C4-2B (cell line): ENCODE results near the gene CPNE8.

ENCODE experiments used
- H3K27ac ChIP-seq: fragments of 450-650 bp; 2 replicates; pipeline ENCODE4 v1.5.1; 2017
- ZFX ChIP-seq: fragments of 450-650 bp; IDR thresholded peaks from 2 replicates; pipeline ENCODE4 v1.6.1; 2017
- TF ChIP-seq, protein P1 (sequence below): fragments of 450-650 bp; conservative IDR thresholded peaks from 2 replicates; pipeline ENCODE4 v1.5.1; 2017; ENCODE audit warnings: mild to moderate bottlenecking

Gene CPNE8

DNA sequence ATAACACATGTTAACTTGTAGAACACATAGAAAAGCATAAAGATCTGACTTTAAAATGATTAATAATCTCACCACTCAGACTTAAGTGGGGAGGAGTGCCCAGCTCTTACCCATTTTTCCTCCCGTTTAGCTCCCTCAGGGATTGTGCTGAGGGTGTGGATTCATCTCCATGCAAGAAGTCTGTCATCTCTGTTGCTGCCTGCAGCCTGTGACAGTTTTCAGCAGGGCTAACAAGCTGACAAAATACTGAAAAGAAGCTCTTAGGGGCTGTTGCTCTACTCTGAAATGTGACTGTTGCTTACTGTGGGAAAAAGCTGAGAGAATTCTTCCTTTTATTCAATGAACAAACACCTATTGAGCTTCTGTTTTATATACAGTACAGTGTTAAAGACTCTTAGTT is 216.2 kb downstream of the CPNE8 start:
- TF ChIP-seq ZFX: no peak
- TF ChIP-seq, protein P1, sequence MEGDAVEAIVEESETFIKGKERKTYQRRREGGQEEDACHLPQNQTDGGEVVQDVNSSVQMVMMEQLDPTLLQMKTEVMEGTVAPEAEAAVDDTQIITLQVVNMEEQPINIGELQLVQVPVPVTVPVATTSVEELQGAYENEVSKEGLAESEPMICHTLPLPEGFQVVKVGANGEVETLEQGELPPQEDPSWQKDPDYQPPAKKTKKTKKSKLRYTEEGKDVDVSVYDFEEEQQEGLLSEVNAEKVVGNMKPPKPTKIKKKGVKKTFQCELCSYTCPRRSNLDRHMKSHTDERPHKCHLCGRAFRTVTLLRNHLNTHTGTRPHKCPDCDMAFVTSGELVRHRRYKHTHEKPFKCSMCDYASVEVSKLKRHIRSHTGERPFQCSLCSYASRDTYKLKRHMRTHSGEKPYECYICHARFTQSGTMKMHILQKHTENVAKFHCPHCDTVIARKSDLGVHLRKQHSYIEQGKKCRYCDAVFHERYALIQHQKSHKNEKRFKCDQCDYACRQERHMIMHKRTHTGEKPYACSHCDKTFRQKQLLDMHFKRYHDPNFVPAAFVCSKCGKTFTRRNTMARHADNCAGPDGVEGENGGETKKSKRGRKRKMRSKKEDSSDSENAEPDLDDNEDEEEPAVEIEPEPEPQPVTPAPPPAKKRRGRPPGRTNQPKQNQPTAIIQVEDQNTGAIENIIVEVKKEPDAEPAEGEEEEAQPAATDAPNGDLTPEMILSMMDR: no peak
- no peak overlapping the region for H3K27ac ChIP-seq

DNA sequence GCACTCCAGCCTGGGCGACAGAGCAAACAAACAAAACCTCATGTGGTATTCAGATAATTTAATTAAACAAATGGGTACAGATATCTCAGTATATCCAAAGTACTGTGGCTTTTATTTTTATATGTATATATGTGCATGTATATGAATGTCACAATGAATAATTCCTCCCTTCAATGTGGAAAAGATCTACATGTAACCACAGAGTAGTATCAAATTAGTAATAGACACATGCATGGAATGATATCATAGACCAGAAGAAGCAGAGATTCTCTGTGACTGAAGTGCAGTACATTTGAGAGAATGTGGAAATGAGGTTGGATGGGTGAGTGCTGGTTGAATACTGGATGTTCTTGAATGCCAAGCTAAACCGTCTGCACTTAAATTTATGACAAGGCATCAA is 222.9 kb downstream of the CPNE8 start:
- TF ChIP-seq, protein P1: no peak
- no peak for TF ChIP-seq ZFX
- H3K27ac ChIP-seq: no peak overlapping the region

DNA sequence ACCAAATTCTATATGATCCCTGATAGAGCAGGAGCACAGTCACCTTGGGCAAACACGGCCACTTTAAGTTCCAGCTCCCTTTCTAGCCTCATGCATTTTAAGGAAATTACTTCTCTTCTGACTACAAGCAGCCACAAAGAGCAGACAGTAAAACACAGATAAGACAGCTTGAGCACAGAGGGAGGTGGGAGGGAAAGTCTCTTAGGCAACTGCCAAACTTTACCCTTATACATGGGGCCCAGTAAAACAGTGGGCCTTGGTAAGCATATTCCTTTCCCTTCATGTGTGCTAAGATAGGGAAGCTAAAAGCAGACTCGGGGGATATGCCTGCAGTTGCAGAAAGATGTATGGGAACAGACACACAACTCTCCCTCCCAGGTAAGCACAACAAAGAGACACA is 235.9 kb downstream of the CPNE8 start:
- TF ChIP-seq, protein P1: no peak
- TF ChIP-seq ZFX: no peak
- H3K27ac ChIP-seq: no peak overlapping the region

DNA sequence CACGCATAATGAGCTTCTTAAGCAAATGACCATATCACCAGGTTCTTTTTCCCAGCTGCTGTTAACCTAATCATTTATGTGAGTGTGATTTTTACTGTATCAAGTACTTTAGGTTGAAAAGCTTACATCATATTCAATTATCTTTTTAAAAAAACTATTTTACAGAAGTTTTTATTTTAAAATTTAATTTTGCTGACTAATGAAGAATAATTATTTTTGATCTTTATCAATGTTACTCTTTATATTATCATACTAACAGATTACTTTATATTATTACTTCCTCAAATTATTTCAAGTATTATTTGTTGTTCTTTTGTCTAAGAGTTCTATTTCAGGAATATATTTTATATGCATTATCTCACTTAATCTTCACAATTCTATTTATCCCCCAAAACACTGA is 236.3 kb downstream of the CPNE8 start:
- TF ChIP-seq, protein P1: no peak
- TF ChIP-seq ZFX: no peak
- H3K27ac ChIP-seq: no peak overlapping the region

DNA sequence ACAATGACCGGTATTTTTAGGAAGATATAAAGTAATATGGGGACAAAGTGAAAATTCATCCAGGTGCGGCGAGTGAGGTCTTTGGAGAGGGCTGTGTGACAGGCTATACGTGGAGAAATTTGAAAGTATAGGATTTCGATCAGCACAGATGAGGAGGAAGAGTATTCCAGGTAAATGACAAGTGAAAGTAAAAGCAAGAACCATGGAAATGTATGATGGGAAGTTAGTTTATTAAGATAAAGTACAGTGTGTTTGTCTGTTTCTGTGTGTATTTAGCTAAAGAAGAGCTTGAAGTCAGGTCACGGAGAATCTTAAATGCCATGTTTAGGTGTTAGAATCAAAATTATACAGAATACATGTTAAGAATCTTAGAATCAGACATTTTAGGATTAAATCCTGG is 239.0 kb downstream of the CPNE8 start:
- TF ChIP-seq, protein P1: no peak
- no peak overlapping the region for H3K27ac ChIP-seq

DNA sequence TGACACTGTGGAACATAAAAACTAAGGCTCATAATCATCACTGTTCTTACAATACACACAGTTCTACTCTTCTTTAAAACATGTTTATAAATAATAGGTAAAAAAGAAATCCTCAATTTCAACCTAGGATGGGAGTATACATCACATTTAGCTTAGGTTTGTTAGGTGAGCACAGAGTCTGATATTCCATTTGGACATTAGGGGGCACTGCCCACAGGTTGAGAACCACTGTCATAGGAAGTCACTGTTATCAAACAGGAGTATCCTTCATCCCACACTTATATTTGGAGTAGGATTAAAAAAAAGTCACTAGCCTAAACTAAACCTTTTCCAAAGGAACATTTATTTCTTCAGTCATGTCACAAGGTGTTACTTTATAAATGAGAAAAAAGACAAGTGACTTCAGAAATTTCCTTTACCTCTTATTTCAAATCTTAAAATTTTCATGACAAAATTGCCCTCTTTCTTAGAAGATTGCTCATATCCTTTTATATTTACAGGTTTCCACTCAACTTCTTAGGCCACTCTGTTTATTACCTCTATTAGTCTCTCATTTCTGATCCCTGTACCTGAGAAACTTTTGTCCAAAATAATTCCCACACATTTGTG is 240.6 kb downstream of the CPNE8 start:
- TF ChIP-seq, protein P1: peak; percentile 75
- no peak for TF ChIP-seq ZFX
- no peak overlapping the region for H3K27ac ChIP-seq

DNA sequence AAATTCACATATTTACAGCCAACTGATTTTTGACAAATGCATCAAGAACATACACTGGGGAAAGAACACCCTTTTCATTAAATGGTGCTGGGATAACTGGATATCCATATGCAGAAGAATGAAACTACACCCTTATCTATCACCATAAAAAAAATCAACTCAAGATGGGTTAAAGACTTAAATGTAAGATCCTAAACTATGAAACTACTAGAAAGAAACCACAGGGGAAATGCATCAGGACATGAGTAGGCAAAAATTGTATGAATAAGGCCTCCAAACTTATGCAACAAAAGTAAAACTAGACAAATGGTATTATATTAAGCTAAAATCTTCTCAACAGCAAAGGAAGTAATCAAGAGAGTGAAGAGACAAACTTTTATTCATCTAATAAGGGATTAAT is 242.6 kb downstream of the CPNE8 start:
- no peak overlapping the region for H3K27ac ChIP-seq
- no peak for TF ChIP-seq ZFX
- TF ChIP-seq, protein P1: no peak
